Duodenal mucosa (tissue), 2 donors: ENCODE results near the gene SCN1B.

ENCODE experiments used
- H3K27ac ChIP-seq: one replicate; pipeline ENCODE4 v1.7.0; 2013; ENCODE audit warnings: low read depth, low read length
- H3K27me3 ChIP-seq, 2 donors: one replicate each; pipeline ENCODE4 v1.7.0; 2013; ENCODE audit warnings: low read length in 2 of 2, control low read depth in 1 of 2; ENCODE audit not compliant: insufficient read depth in 2 of 2, control insufficient read depth in 1 of 2
- H3K36me3 ChIP-seq, 2 donors: one replicate each; pipeline ENCODE4 v1.7.0; 2013; ENCODE audit warnings: low read length in 2 of 2, control low read depth in 1 of 2; ENCODE audit not compliant: insufficient read depth in 2 of 2, control insufficient read depth in 1 of 2
- H3K4me1 ChIP-seq, 2 donors: one replicate each; pipeline ENCODE4 v1.7.0; 2013; ENCODE audit warnings: low read length in 2 of 2, control low read depth in 1 of 2; ENCODE audit not compliant: insufficient read depth in 2 of 2, control insufficient read depth in 1 of 2
- H3K4me3 ChIP-seq, 2 donors: one replicate each; pipeline ENCODE4 v1.7.0; 2013; ENCODE audit warnings: low read length in 2 of 2, low read depth in 1 of 2
- H3K9ac ChIP-seq, 2 donors: one replicate each; pipeline ENCODE4 v1.7.0; 2013; ENCODE audit warnings: low read length in 2 of 2, low read depth in 1 of 2
- H3K9me3 ChIP-seq, 2 donors: one replicate each; pipeline ENCODE4 v1.7.0; 2013; ENCODE audit warnings: low read length in 2 of 2, control low read depth in 1 of 2; ENCODE audit not compliant: control insufficient read depth in 1 of 2

SCN1B gene

GRCh38 chr19:35074426-35075201 lies 44.3 kb downstream of the SCN1B start:
- Histone ChIP-seq H3K9ac (no peak overlapping the region), H3K4me1 (no peaks in the 10 kb centered on the region), H3K36me3 (no peaks in the 10 kb centered on the region), H3K27me3 (no peaks in the 10 kb centered on the region), H3K27ac (no peak overlapping the region), H3K9me3 (peaks cover 4 to 6% of the 10 kb centered on the region in 2 donors), H3K4me3 (no peak overlapping the region)

GRCh38 chr19:35075202-35076025 lies 45.1 kb downstream of the SCN1B start:
- H3K36me3 ChIP-seq = no peaks in the 10 kb centered on the region
- peaks cover 3% of the 10 kb centered on the region in 2 donors for H3K9me3 ChIP-seq
- no peaks in the 10 kb centered on the region for H3K4me1 ChIP-seq
- no peaks in the 10 kb centered on the region for H3K27me3 ChIP-seq
- H3K4me3 ChIP-seq = no peak overlapping the region
- no peak overlapping the region for H3K27ac ChIP-seq
- H3K9ac ChIP-seq = no peak overlapping the region

- H3K36me3 ChIP-seq = no peaks in the 10 kb centered on the region
- no peaks in the 10 kb centered on the region for H3K9me3 ChIP-seq
- no peaks in the 10 kb centered on the region for H3K27me3 ChIP-seq
- no peak overlapping the region for H3K4me3 ChIP-seq
- no peak overlapping the region for H3K9ac ChIP-seq
- H3K4me1 ChIP-seq = no peaks in the 10 kb centered on the region
- H3K27ac ChIP-seq = no peak overlapping the region
Measured at GRCh38 chr19:35076026-35076370, 45.7 kb downstream of the SCN1B start.

GRCh38 chr19:35076657-35077056 lies 46.4 kb downstream of the SCN1B start:
- H3K27me3 ChIP-seq = no peaks in the 10 kb centered on the region
- no peak overlapping the region for H3K27ac ChIP-seq
- no peak overlapping the region for H3K9ac ChIP-seq

GRCh38 chr19:35077411-35078223 lies 47.3 kb downstream of the SCN1B start:
- Histone ChIP-seq H3K9ac (no peak overlapping the region), H3K9me3 (no peaks in the 10 kb centered on the region), H3K36me3 (no peaks in the 10 kb centered on the region), H3K4me1 (no peaks in the 10 kb centered on the region), H3K27ac (no peak overlapping the region), H3K4me3 (no peak overlapping the region), H3K27me3 (no peaks in the 10 kb centered on the region)

More at GRCh38 chr19:35076657-35077056, 46.4 kb downstream of the SCN1B start:
- no peaks in the 10 kb centered on the region for H3K36me3 ChIP-seq
- H3K4me1 ChIP-seq = no peaks in the 10 kb centered on the region
- no peak overlapping the region for H3K4me3 ChIP-seq
- H3K9me3 ChIP-seq = no peaks in the 10 kb centered on the region

- Histone ChIP-seq H3K4me1 (no peaks in the 10 kb centered on the region), H3K9ac (no peak overlapping the region), H3K27ac (no peak overlapping the region), H3K9me3 (no peaks in the 10 kb centered on the region), H3K27me3 (no peaks in the 10 kb centered on the region), H3K36me3 (no peaks in the 10 kb centered on the region), H3K4me3 (no peak overlapping the region)
Measured at GRCh38 chr19:35079826-35080225, 49.6 kb downstream of the SCN1B start.

GRCh38 chr19:35080613-35081170 lies 50.4 kb downstream of the SCN1B start:
- no peak overlapping the region for H3K9ac ChIP-seq
- H3K4me3 ChIP-seq = no peak overlapping the region
- no peaks in the 10 kb centered on the region for H3K27me3 ChIP-seq
- H3K27ac ChIP-seq = no peak overlapping the region
- no peaks in the 10 kb centered on the region for H3K36me3 ChIP-seq
- no peaks in the 10 kb centered on the region for H3K9me3 ChIP-seq
- H3K4me1 ChIP-seq = no peaks in the 10 kb centered on the region

GRCh38 chr19:35081201-35081600 lies 50.9 kb downstream of the SCN1B start:
- no peaks in the 10 kb centered on the region for H3K36me3 ChIP-seq
- H3K27me3 ChIP-seq = no peaks in the 10 kb centered on the region
- no peak overlapping the region for H3K27ac ChIP-seq
- H3K4me1 ChIP-seq = no peaks in the 10 kb centered on the region
- H3K9me3 ChIP-seq = no peaks in the 10 kb centered on the region
- no peak overlapping the region for H3K4me3 ChIP-seq
- no peak overlapping the region for H3K9ac ChIP-seq

GRCh38 chr19:35083691-35084508 lies 53.6 kb downstream of the SCN1B start:
- Histone ChIP-seq H3K36me3 (no peaks in the 10 kb centered on the region), H3K27ac (no peak overlapping the region), H3K9ac (no peak overlapping the region), H3K27me3 (peaks cover 0 to 4% of the 10 kb centered on the region in 2 donors), H3K4me1 (peaks cover 0 to 5% of the 10 kb centered on the region in 2 donors), H3K4me3 (no peak overlapping the region), H3K9me3 (no peaks in the 10 kb centered on the region)
